Hippocampal formation (tissue), 2 donors: ENCODE data around the gene USP32.
"Not testable (repeated sequence)": the region's sequence is repeated elsewhere in the genome, so short reads cannot be mapped to it uniquely, and the experiment has no call there.

ENCODE experiments used
- DNase-seq, 2 donors: peaks; one replicate each; lab custom pipeline; 2025; lab: John Stamatoyannopoulos, UW

The USP32 gene

GRCh38 chr17:60231234-60231633 lies 160.7 kb downstream of the USP32 start:
- DNase-seq, result peak in 1 of 2 donors; percentile 64

GRCh38 chr17:60230358-60230757 lies 161.6 kb downstream of the USP32 start:
- no peak for DNase-seq

GRCh38 chr17:60229188-60229802 lies 162.6 kb downstream of the USP32 start:
- DNase-seq, result no peak

GRCh38 chr17:60227276-60227675 lies 164.7 kb downstream of the USP32 start:
- not testable (repeated sequence) for DNase-seq

- no peak for DNase-seq
Measured at GRCh38 chr17:60224064-60224463, 167.9 kb downstream of the USP32 start.

- DNase-seq, result no peak
Measured at GRCh38 chr17:60223456-60223855, 168.5 kb downstream of the USP32 start.

- not testable (repeated sequence) for DNase-seq
Measured at GRCh38 chr17:60218774-60219173, 173.2 kb downstream of the USP32 start.

GRCh38 chr17:60215895-60216294 lies 176.0 kb downstream of the USP32 start:
- DNase-seq, result not testable (repeated sequence)

- not testable (repeated sequence) for DNase-seq
Measured at GRCh38 chr17:60211282-60211681, 180.7 kb downstream of the USP32 start.

- DNase-seq, result not testable (repeated sequence)
Measured at GRCh38 chr17:60208302-60208701, 183.6 kb downstream of the USP32 start.

- not testable (repeated sequence) for DNase-seq
Measured at GRCh38 chr17:60205782-60206181, 186.2 kb downstream of the USP32 start.

GRCh38 chr17:60198630-60199029 lies 193.3 kb downstream of the USP32 start:
- DNase-seq, result not testable (repeated sequence)

- DNase-seq, result not testable (repeated sequence)
Measured at GRCh38 chr17:60194141-60194540, 197.8 kb downstream of the USP32 start.

GRCh38 chr17:60193482-60193881 lies 198.5 kb downstream of the USP32 start:
- no peak for DNase-seq

- not testable (repeated sequence) for DNase-seq
Measured at GRCh38 chr17:60193032-60193431, 198.9 kb downstream of the USP32 start.

GRCh38 chr17:60190032-60190431 lies 201.9 kb downstream of the USP32 start:
- DNase-seq, result not testable (repeated sequence)

GRCh38 chr17:60188759-60189158 lies 203.2 kb downstream of the USP32 start:
- DNase-seq, result no peak

- not testable (repeated sequence) for DNase-seq
Measured at GRCh38 chr17:60186846-60187745, 204.8 kb downstream of the USP32 start.

GRCh38 chr17:60186372-60186771 lies 205.6 kb downstream of the USP32 start:
- DNase-seq, result not testable (repeated sequence)

GRCh38 chr17:60180380-60180779 lies 211.6 kb downstream of the USP32 start:
- not testable (repeated sequence) for DNase-seq

GRCh38 chr17:60178180-60178579 lies 213.8 kb downstream of the USP32 start:
- not testable (repeated sequence) for DNase-seq

- not testable (repeated sequence) for DNase-seq
Measured at GRCh38 chr17:60176763-60177162, 215.2 kb downstream of the USP32 start.

GRCh38 chr17:60174767-60175166 lies 217.2 kb downstream of the USP32 start:
- DNase-seq, result not testable (repeated sequence)
